Measurements from ENCODE around the gene ZNRF3. TPM values are rescaled to one million over a fixed set of nuclear protein-coding genes. Genes with fewer than 3 reads are reported as not detected.

The ZNRF3 gene
- total RNA-seq, 2 experiments from 2014 or later: 0.58 to 0.72 TPM

DNA sequence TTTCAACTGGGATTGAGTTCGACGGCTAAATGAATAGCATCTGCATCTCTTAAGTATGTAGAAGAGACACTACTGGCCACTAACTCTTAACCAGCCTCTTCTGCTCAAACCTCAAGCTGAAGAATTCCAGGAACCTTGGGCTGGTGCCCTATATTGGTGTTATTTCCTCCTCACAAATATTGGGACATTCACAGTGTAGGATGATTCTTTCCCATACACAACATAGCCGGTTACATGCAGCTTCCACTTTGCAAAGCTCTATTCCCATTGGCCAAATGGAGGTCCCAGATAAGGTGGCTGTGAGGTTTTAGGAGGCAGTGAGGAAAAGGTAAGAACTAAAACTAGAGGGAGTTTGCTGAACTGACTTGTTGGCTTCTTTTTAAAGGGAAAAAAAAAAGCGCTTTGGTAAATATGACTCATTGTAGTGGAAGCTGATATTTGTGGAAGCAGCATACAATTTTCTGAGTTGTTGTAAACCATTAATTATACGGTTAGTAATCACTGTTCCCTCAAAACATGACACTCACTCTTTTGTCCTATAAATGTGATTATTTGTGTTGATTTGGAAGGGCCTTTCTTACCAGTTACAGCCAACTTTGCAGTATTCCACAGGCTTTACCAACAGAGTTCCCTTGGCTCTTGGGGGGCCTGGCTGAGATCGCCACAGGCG, 160.7 kb downstream of the ZNRF3 start:
- ChIA-PET CTCF (interaction anchor here (0.6 to 0.7 kb wide), 3 partner anchors 16 to 337 kb away, joined by 3 read pairs; no protein-coding TSS in a partner anchor), POLR2A (no interaction called here)
- Mint-ChIP-seq H3K36me3 (ENCODE audit: low read depth) (no peaks in the 10 kb centered on the region), H3K4me1 (no peaks in the 10 kb centered on the region), H3K9me3 (no peaks in the 10 kb centered on the region), H3K4me3 (no peak overlapping the region), H3K27ac (no peak overlapping the region), H3K27me3 (peaks cover 3% of the 10 kb centered on the region)
- DNase-seq: no peak

DNA sequence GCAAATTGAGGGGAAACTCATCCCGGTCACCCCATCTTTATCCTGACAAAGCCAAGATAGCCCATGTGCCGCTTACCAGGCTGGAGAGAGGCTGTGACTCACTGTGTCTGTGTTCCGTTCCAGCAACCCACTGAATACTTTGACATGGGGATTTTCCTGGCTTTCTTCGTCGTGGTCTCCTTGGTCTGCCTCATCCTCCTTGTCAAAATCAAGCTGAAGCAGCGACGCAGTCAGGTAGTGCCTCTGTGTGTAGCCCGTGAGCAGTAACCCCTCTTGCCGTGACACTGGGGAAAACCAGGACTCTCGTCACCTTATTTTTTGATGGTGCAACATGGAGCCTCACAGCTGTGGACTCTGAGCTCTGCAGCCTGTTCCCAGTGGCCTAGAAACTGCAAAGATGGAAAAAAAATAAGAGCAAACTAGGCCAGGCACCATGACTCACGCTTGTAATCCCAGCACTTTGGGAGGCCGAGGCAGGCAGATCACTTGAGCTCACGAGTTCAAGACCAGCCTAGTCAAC, 161.3 kb downstream of the ZNRF3 start:
- CTCF ChIA-PET: interaction anchor here (0.6 to 0.7 kb wide), 2 partner anchors 17 to 25 kb away, joined by 3 read pairs; no protein-coding TSS in a partner anchor
- no peaks in the 10 kb centered on the region for H3K4me1 Mint-ChIP-seq
- H3K27me3 Mint-ChIP-seq: peaks cover 3% of the 10 kb centered on the region
- H3K27ac Mint-ChIP-seq: no peak overlapping the region
- no peaks in the 10 kb centered on the region for H3K9me3 Mint-ChIP-seq
- H3K36me3 Mint-ChIP-seq (ENCODE audit: low read depth): no peaks in the 10 kb centered on the region
- H3K4me3 Mint-ChIP-seq: no peak overlapping the region
- POLR2A ChIA-PET: no interaction called here
- DNase-seq: no peak

DNA sequence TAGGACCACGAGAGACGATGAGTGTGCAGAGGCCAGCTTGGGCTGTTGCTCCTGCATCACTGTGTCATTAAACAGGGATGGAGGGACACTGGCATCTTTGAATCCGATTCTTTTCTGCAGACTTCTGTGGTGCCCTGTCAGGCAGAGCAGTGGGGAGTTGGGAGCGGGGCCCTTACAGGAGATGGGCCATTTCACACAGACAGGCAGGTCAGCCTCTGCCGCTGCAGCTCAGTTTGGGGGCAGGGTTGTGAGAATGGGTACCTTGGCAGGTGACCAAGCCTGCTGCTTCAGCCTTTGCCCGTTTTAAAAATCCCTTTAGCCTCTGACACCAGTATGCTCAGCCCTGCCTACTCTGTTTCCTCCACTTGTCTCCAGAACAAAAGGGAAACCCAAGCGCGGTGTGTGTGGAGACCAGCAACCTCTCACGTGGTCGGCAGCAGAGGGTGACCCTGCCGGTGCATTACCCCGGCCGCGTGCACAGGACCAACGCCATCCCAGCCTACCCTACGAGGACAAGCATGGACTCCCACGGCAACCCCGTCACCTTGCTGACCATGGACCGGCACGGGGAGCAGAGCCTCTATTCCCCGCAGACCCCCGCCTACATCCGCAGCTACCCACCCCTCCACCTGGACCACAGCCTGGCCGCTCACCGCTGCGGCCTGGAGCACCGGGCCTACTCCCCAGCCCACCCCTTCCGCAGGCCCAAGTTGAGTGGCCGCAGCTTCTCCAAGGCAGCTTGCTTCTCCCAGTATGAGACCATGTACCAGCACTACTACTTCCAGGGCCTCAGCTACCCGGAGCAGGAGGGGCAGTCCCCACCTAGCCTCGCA, 165.7 kb downstream of the ZNRF3 start:
- no peak overlapping the region for H3K4me3 Mint-ChIP-seq
- H3K9me3 Mint-ChIP-seq: no peaks in the 10 kb centered on the region
- H3K27ac Mint-ChIP-seq: no peak overlapping the region
- ChIA-PET CTCF (interaction anchor here (1.1 to 1.3 kb wide), 3 partner anchors 10 to 17 kb away, joined by 3 read pairs; no protein-coding TSS in a partner anchor), POLR2A (no interaction called here)
- H3K27me3 Mint-ChIP-seq: no peaks in the 10 kb centered on the region
- no peaks in the 10 kb centered on the region for H3K36me3 Mint-ChIP-seq (ENCODE audit: low read depth)
- no peaks in the 10 kb centered on the region for H3K4me1 Mint-ChIP-seq
- no peak for DNase-seq

DNA sequence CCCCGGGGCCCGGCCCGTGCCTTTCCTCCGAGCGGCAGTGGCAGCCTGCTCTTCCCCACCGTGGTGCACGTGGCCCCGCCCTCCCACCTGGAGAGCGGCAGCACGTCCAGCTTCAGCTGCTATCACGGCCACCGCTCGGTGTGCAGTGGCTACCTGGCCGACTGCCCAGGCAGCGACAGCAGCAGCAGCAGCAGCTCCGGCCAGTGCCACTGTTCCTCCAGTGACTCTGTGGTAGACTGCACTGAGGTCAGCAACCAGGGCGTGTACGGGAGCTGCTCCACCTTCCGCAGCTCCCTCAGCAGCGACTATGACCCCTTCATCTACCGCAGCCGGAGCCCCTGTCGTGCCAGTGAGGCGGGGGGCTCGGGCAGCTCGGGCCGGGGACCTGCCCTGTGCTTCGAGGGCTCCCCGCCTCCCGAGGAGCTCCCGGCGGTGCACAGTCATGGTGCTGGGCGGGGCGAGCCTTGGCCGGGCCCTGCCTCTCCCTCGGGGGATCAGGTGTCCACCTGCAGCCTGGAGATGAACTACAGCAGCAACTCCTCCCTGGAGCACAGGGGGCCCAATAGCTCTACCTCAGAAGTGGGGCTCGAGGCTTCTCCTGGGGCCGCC, 166.4 kb downstream of the ZNRF3 start:
- Mint-ChIP-seq H3K27me3 (no peaks in the 10 kb centered on the region), H3K9me3 (no peaks in the 10 kb centered on the region), H3K4me1 (no peaks in the 10 kb centered on the region), H3K36me3 (ENCODE audit: low read depth) (no peaks in the 10 kb centered on the region), H3K4me3 (no peak overlapping the region), H3K27ac (no peak overlapping the region)
- DNase-seq: no peak
- ChIA-PET CTCF (interaction anchor here (1.1 kb wide), 1 partner anchor 15 kb away, joined by 3 read pairs; no protein-coding TSS in a partner anchor), POLR2A (no interaction called here)

DNA sequence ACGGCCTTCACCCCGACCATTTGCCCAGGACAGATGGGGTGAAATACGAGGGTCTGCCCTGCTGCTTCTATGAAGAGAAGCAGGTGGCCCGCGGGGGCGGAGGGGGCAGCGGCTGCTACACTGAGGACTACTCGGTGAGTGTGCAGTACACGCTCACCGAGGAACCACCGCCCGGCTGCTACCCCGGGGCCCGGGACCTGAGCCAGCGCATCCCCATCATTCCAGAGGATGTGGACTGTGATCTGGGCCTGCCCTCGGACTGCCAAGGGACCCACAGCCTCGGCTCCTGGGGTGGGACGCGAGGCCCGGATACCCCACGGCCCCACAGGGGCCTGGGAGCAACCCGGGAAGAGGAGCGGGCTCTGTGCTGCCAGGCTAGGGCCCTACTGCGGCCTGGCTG, 167.1 kb downstream of the ZNRF3 start:
- H3K4me3 Mint-ChIP-seq: no peak overlapping the region
- H3K36me3 Mint-ChIP-seq (ENCODE audit: low read depth): no peaks in the 10 kb centered on the region
- ChIA-PET CTCF (interaction anchor here (1.1 kb wide), 1 partner anchor 15 kb away, joined by 3 read pairs; no protein-coding TSS in a partner anchor), POLR2A (no interaction called here)
- no peak overlapping the region for H3K27ac Mint-ChIP-seq
- H3K9me3 Mint-ChIP-seq: no peaks in the 10 kb centered on the region
- DNase-seq: no peak
- no peaks in the 10 kb centered on the region for H3K4me1 Mint-ChIP-seq
- H3K27me3 Mint-ChIP-seq: no peaks in the 10 kb centered on the region

DNA sequence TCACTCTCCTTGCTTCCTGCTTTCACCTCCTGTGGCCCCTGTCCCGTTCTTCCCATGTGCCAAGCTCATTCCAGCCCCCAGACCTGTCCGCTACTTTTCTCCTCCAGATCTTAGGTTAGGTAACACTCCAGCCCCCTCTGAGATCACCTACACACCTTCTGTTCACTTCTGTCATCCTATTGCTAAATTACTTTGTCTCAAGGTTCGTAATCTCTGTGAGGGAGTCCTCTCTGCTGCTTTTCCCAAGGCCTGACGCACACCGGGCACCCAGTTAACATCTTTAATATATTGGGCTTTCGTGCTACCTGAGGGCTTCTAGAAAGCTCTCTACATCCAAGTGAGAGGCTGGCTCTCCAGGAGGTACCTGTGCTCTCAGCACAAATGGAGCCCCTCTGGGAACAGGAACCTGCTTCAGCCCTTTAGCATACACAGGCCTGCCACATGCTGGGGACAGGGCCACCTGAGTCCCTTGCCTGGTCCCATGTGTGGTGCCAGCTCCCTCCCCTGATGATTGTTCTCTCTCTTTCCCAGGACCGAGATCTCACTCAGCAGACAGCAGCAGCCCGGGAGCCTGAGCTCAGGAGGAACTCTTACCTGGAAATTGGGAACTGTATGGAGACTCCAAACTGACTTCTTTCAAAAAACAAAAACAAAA, 169.8 kb downstream of the ZNRF3 start:
- H3K4me1 Mint-ChIP-seq: no peaks in the 10 kb centered on the region
- H3K36me3 Mint-ChIP-seq (ENCODE audit: low read depth): no peaks in the 10 kb centered on the region
- no peak overlapping the region for H3K4me3 Mint-ChIP-seq
- POLR2A ChIA-PET: no interaction called here
- CTCF ChIA-PET: interaction anchor here (1.6 to 3.2 kb wide), 3 partner anchors 10 to 14 kb away, joined by 3 to 11 read pairs (median 4); no protein-coding TSS in a partner anchor
- peaks cover 2% of the 10 kb centered on the region for H3K27me3 Mint-ChIP-seq
- DNase-seq: no peak
- H3K27ac Mint-ChIP-seq: no peak overlapping the region
- no peaks in the 10 kb centered on the region for H3K9me3 Mint-ChIP-seq

DNA sequence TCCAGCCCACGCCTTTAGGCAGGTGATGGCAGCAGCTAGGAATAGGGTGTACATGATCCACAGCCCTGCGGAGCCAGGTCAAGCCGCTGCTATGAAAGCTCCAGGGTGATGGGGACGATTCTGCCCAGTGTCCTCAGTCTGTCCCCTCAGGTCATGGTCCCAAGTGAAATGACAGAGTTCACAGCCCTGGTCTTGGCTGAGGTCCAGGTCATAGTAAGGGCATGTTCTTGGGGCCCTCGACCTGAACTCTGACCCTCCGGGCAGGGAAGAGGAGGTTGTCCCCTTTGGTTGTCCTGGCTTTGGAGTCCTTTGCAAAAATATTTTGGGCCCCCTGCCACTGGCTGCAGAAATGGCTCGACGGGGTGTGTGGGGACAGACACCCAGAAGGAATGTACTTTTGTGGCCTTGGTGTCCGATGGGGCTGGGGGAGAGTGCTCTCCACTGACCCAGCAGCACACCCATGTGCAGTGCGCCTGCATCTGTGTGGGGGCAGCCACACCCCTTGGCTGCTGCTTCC, 170.9 kb downstream of the ZNRF3 start:
- Mint-ChIP-seq H3K4me1 (no peaks in the 10 kb centered on the region), H3K27me3 (peaks cover 3% of the 10 kb centered on the region), H3K4me3 (no peak overlapping the region), H3K9me3 (no peaks in the 10 kb centered on the region), H3K27ac (no peak overlapping the region), H3K36me3 (ENCODE audit: low read depth) (no peaks in the 10 kb centered on the region)
- DNase-seq: no peak
- POLR2A ChIA-PET: no interaction called here
- CTCF ChIA-PET: interaction anchor here (1.6 to 3.2 kb wide), 3 partner anchors 9 to 14 kb away, joined by 3 to 11 read pairs (median 4); no protein-coding TSS in a partner anchor

DNA sequence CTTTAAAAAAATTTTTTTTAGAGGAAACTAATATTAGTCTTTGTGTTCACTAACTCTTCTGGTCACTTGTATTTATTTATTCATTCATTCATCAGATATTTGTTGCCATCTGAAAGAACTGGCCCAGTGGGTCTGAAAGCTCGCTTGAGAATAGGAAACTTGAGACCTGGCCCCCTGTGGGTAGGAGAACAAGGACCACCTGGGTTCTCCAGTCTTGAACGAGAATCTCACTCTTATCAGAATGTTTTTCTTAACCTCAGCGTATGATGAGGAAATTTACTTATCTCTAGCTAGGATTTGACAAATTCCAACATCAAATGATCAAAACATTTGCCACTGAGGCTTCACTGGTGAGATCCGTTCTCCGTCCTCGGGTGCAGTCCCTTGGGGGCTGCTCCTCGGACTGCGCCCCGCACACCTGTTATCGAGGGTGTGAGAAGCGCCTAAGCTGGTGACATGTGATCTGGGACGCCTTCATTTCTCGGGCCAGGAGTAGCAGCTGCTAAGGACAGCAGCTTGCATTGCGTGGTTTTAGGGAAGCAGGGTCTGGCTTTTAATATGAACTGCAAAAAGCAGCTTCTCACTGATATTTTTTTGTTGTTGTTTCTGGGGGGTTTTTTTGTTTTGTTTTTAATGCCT, 171.9 kb downstream of the ZNRF3 start:
- ChIA-PET POLR2A (no interaction called here), CTCF (interaction anchor here (3.2 kb wide), 1 partner anchor 15 kb away, joined by 11 read pairs; no protein-coding TSS in a partner anchor)
- H3K4me1 Mint-ChIP-seq: no peaks in the 10 kb centered on the region
- H3K36me3 Mint-ChIP-seq (ENCODE audit: low read depth): no peaks in the 10 kb centered on the region
- H3K27me3 Mint-ChIP-seq: peaks cover 7% of the 10 kb centered on the region
- no peak overlapping the region for H3K27ac Mint-ChIP-seq
- no peak overlapping the region for H3K4me3 Mint-ChIP-seq
- no peak for DNase-seq
- no peaks in the 10 kb centered on the region for H3K9me3 Mint-ChIP-seq

DNA sequence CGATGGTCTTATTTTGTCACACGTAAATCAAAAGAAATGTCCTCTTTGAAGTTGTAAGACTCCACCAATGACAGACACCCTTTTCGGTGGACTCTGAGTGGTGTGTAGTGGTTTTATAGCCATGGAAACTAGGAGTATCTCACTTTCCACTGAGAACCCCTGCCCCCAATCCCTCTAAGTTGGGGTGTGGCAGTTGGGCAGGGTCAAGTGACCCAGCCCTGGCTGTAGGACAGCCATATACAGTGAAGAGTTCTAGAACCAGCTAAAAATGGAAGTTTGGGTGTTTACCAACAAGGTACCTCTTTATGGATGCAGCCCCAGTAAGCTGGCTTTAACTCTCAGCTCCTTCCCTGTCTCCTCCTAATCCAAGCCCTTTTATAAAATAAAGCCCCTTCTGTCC, 173.1 kb downstream of the ZNRF3 start:
- CTCF ChIA-PET: interaction anchor here (3.2 kb wide), 1 partner anchor 16 kb away, joined by 11 read pairs; no protein-coding TSS in a partner anchor

DNA sequence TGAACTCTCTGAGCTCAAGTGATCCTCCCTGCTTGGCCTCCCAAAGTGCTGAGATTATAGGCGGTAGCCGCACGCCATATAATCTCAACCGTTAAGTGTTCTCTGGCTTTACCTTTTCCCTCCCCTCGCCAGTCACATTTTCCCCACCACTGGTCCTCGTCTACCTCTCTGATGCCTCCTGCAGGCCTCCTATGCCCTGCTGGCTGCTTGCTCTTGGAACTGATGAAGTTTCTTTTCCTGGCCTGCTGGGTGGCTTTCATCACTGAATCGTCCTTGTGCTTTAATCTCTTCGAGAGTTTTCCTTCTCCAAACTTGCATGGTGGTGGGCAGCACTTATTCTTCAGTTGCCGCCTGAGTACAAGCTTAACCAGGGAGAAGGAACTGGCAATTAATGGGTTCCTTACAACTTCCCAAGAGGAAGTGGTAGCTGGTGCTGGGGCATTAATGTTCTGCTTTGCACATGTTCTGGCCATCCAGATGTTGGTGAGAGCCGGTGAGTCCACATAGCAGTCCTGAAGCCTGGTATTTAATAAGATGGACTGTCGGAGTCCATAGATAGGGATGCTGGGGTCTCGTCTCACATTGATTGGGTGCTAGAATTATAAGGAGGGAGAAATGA, 177.0 kb downstream of the ZNRF3 start:
- DNase-seq: no peak
- Mint-ChIP-seq H3K4me1 (peaks cover 3% of the 10 kb centered on the region), H3K4me3 (no peak overlapping the region), H3K27ac (no peak overlapping the region), H3K9me3 (no peaks in the 10 kb centered on the region), H3K36me3 (ENCODE audit: low read depth) (no peaks in the 10 kb centered on the region), H3K27me3 (peaks cover 23% of the 10 kb centered on the region)
- ChIA-PET POLR2A (no interaction called here), CTCF (interaction anchor here (1.8 kb wide), 1 partner anchor 12 kb away, joined by 5 read pairs; the partner anchor contains the start of gene KREMEN1)

More for the DNA sequence above, 173.1 kb downstream of the ZNRF3 start:
- Mint-ChIP-seq H3K27me3 (peaks cover 16% of the 10 kb centered on the region), H3K4me3 (no peak overlapping the region), H3K36me3 (ENCODE audit: low read depth) (no peaks in the 10 kb centered on the region), H3K4me1 (no peaks in the 10 kb centered on the region), H3K9me3 (no peaks in the 10 kb centered on the region), H3K27ac (no peak overlapping the region)
- DNase-seq: no peak
- POLR2A ChIA-PET: no interaction called here

DNA sequence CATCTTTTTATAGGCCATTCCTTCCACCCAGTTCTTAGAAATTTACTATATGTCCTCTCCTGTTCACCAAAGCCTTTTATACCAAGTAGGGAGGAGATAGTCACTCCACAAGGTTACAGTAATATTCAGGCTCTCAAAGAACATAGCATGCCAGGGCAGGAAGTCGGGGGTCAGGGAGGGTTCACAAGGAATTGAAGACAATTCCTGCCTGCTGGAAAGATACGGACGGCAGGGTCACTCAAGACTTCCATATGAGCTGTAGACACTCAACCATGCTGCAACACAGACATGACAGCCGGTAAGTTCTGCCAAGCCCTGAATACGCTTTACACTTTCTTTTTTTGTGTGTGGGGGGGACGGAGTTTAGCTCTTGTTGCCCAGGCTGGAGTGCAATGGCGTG, 177.6 kb downstream of the ZNRF3 start:
- H3K36me3 Mint-ChIP-seq (ENCODE audit: low read depth): no peaks in the 10 kb centered on the region
- no peak overlapping the region for H3K27ac Mint-ChIP-seq
- H3K27me3 Mint-ChIP-seq: peaks cover 24% of the 10 kb centered on the region
- H3K4me3 Mint-ChIP-seq: no peak overlapping the region
- CTCF ChIA-PET: interaction anchor here (1.7 to 1.8 kb wide), 2 partner anchors 12 to 173 kb away, joined by 3 to 5 read pairs; partner anchors contain the start of gene KREMEN1
- POLR2A ChIA-PET: no interaction called here
- H3K4me1 Mint-ChIP-seq: peaks cover 7% of the 10 kb centered on the region
- no peak for DNase-seq
- H3K9me3 Mint-ChIP-seq: no peaks in the 10 kb centered on the region

Measured in activated CD4-positive, alpha-beta T cell treated with anti-CD3 and anti-CD28 coated beads, Interleukin-2, amount 10 ng/mL, durations not matched to agents 7 days and 5 days (primary cell).